Inferior parietal cortex (tissue), 1 donor: Measurements from ENCODE around the gene EVL.
"Not testable (repeated sequence)": the region's sequence is repeated elsewhere in the genome, so short reads cannot be mapped to it uniquely, and the experiment has no call there.

ENCODE experiments used
- DNase-seq: peaks from one replicate; pipeline ENCODE4 v3.0.0-alpha.2; 2016; ENCODE audit errors: extremely low spot score

EVL gene

GRCh38 chr14:100038065-100038464 lies 27.2 kb upstream of the EVL start:
- no peak for DNase-seq

DNA sequence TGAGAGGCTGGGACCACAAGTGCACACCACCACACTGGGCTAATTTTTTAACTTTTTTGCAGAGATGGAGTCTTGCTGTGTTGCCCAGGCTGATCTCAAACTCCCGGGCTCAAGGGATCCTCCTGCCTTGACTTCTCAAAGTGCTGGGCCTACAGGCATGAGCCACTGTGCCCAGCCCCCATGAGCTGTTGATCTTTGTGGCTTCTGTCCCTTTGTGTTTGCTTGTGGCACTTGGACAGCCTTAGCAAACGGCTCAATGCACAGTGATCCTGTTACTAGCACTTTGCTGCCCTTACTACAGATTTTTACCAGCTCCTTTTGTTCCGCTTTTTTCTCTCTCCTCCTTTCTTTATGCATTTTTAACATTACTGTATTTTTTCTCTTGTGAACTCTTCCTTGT lies 25.3 kb upstream of the EVL start:
- DNase-seq: no peak

GRCh38 chr14:100041271-100041670 lies 24.0 kb upstream of the EVL start:
- DNase-seq: no peak

- no peak for DNase-seq
Observed at GRCh38 chr14:100042286-100042685, 22.9 kb upstream of the EVL start.

DNA sequence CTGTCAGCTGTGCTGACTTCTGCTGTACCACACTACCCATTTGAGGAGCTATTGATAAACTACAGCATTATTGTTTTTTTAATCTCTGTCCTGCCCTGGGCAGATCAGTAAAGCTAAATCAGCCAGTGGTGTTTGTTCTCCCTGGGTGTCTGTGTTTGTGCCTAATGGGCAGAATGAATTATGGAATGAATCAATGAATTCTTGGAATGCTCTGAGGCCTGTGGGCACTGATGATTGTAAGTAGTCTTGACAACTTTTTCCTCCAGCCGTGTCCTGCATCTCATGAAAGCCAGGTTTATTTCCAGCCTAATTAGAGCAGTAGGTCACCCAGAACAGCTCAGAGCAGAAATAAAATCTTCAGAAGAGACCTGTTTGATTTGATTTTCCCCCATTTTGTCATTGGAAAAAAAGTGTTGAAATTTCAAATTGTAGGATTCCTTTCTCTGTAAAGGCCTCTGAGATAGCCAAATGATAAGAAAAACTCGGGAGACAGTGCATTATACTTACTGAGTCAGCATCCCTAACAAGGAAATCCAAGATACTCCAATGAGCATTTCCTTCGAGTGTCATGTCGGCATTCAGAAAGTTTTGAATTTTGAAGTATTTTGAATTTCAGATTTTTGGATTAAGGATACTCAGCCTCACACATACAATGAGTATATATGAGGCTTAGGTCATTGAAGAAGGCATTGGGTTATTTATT lies 19.4 kb upstream of the EVL start:
- no peak for DNase-seq

GRCh38 chr14:100047600-100047999 lies 17.6 kb upstream of the EVL start:
- no peak for DNase-seq

GRCh38 chr14:100048786-100049185 lies 16.4 kb upstream of the EVL start:
- DNase-seq: no peak

- DNase-seq: no peak
Observed at GRCh38 chr14:100049220-100049619, 16.0 kb upstream of the EVL start.

DNA sequence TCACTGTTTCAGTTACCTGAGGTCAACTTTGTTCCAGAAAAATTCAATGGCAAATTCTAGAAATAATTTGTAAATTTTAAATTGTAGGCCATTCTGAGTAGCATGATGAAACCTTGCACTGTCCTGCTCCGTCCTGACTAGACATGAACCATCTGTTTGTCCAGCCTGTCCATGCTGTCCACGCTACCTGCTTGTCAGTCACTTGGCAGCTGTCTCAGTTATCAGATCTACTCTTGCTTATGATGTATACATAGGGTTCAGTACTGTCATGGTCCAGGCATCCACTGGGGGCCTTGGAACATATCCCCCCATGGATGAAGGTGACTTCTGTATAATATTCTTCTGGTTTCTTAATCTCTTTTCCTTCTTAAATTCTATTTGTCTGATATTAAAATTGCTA lies 14.1 kb upstream of the EVL start:
- DNase-seq: no peak

GRCh38 chr14:100051543-100051942 lies 13.7 kb upstream of the EVL start:
- DNase-seq: no peak

- no peak for DNase-seq
Observed at GRCh38 chr14:100052819-100053218, 12.4 kb upstream of the EVL start.

GRCh38 chr14:100054316-100055075 lies 10.7 kb upstream of the EVL start:
- DNase-seq: no peak

GRCh38 chr14:100056431-100056830 lies 8.8 kb upstream of the EVL start:
- no peak for DNase-seq

DNA sequence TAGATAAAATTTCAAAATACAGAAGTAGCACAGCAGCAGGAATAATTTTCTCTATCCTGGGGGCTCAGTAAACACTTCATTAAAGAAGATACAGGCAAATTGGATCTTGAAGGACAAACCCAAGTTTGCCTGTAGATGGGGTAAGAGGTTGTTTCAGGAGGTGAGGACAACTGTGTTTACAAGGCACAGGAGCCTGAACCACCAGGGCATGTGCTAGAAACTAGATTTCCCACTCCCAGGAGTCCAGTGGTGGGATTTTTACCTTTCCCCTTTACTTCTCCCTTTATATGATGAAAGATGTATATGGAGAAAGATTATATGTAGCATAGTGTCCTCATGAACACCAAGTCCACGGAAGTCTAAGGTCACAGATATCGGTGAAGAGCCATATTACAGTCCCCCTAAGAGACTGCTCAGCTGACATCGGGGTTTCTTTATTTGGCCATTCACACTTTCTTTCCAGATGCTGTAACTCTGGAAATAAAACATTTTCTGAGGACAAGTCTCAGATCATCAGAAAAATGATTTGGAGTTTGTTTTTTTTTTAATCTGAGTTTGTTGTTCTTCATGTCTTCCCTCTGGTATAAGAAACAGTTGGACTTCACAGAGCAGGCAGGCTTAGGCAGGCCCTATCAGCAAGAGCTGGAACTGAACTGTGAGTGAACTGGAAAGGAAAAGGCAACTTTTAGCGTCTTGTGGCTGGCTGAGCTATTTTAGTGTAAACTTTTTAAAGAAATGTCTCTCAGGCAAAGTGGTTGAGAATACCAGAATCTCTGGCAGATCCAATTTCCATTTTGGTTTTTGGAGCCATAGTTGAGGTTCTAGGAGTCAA lies 8.0 kb upstream of the EVL start:
- DNase-seq: no peak

DNA sequence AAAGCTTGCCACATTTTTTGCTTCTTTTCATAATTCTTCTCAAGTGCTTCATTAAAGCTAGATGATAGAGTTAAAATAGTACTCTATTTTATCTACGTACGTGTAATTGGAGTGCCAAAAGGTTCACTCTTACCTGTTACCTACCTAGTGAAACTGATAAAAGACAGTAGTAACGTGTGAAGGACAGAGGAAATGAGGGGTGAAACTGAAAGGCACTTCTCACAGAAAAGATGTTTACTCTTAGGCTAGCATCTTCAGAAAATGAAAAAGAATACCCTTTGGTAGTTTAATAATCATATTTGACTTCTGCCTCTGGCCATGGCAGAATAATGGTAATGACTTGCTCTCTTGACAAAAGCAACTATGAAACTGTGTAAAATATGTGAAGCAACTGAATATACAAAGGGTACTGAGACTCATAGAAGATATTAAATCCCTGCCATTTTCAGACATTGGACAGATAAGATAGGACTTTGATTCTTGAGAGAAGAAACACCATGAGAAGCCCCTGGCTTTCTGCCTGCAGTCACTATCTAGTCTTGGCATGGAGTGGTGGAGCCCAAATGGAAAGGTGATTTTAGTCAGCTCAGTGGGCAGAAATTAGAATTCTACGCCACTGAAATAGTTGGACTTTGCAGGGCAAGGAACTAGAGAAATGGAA lies 6.3 kb upstream of the EVL start:
- DNase-seq: no peak

DNA sequence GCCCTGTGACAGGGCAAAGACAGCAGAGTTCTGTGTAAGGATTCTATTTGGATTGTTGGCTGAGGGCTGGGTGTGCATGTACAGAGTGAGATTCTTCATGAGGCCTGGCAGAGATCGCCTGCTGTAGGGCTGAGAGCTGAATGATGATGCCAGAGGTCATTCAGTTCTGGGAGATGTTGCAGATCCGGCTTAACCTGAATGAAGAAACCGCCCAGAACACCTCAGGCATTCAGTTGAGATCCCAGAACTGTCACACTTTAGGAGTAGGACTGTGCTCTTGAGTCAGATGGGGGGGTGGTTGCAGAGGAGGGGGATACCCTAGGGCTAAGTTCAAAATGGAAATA lies 5.8 kb upstream of the EVL start:
- DNase-seq: no peak

- no peak for DNase-seq
Observed at GRCh38 chr14:100060760-100061159, 4.5 kb upstream of the EVL start.

DNA sequence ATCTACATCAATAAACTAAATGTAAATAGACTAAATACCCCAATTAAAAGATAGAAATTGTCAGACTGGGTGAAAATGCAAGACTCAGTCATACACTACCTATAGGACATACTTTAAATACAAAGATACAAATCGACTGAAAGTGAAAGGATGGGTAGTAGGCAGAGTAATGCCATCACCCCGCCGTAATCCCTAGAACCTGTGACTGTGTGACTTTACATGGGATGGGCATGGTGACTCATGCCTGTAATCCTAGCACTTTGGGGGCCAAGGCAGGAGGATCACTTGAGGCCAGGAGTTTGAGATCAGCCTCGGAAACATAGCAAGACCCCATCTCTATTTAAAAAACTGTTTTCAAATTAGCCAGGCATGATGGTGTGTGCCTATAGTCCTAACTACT lies 2.6 kb upstream of the EVL start:
- no peak for DNase-seq

- no peak for DNase-seq
Observed at GRCh38 chr14:100063314-100063941, 1.8 kb upstream of the EVL start.

- not testable (repeated sequence) for DNase-seq
Observed at GRCh38 chr14:100064335-100065092, 708 bp upstream of the EVL start.
